Activated CD4-positive, alpha-beta T cell treated with anti-CD3 and anti-CD28 coated beads for 24 hours (primary cell): ENCODE data around the gene RENBP.
"Not testable (repeated sequence)": the region's sequence is repeated elsewhere in the genome, so short reads cannot be mapped to it uniquely, and the experiment has no call there.

Source experiments
- DNase-seq, 2 donors: peaks; one replicate each; pipeline ENCODE4 v3.0.0-alpha.2; 2020; ENCODE audit warnings: low read depth in 2 of 2

The RENBP gene

DNA sequence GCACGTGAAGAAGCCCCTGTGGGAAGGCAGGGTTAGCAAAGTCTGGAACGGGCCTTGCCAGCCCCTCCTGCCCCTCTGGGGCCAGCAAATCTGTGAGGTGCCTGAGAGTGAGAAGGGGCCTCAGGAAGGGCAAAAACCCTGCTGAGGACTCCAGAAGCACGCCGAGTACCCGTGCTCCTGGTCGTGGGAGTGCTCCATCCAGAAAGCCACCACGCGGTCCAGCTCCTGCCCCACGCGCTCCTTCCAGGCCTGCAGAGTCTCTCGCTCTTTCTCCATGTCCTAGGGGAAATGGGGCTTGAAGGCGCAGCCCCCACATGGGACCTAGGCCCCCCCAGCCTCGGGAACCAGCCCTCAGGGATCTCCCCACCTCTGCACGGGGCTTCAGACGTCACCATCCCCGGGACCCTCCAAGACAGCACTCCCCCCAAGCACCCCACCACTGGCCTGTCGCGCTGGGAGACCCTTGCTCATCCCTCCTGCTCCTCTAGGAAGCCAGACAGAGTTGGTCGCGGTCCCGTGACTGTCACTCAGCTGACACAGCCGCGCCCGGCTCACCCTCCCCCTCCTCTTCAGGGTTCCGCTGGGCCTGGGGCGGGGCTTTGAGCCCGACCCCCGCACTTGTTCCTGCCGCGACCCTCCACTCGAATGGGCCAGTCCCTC lies at the start of gene RENBP:
Gene RENBP, minus strand, starts transcription at position 504 of the 660 bp plus-strand sequence. Its CDS starts 33 bp downstream, at position 471.
- DNase-seq = no peak

DNA sequence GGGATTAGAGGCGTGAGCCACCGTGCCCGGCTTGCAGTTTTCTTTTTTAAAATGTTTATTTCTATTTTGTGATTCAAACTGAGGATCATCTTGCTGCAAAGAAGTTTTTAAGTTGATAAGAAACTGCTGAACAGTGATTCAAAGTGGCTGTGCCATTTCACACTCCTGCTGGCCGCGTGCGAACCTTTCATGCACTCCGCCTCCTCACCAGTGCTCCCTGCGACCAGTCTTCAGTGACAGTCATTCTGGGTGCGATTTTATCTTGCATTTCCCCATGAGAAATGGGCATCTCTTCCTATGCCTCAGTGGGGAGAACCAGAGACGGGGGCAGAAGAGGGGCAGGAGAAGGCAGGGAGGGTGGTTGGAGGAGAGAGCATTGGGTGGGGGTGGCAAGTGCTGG lies 49.5 kb upstream of the RENBP start:
- no peak for DNase-seq

- no peak for DNase-seq
Observed at GRCh38 chrX:153993079-153993478, 48.6 kb upstream of the RENBP start.

- no peak for DNase-seq
Observed at GRCh38 chrX:153992180-153992579, 47.7 kb upstream of the RENBP start.

- DNase-seq = no peak
Observed at GRCh38 chrX:153991013-153991580, 46.7 kb upstream of the RENBP start.

GRCh38 chrX:153989973-153990655 lies 45.7 kb upstream of the RENBP start:
- DNase-seq = no peak

DNA sequence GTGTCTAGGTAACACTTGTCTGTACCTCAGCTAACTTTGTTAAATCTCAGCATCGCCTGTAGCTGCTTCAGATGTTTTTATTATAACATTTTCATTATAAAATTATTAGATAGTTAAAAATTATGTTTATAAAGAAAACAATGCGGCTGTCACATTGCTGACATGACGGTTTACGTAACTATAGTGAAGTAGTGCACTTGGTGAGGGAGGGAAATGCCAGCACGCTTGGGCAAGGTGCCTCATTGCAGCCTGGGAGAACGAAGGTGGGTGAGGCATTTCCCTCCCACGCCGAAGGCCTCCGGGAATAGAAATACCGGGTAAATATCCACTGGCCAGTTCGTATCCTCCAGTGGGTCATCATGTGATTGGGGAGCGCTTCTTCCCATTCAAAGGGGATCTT lies 44.0 kb upstream of the RENBP start:
- no peak for DNase-seq

GRCh38 chrX:153984351-153985178 lies 40.1 kb upstream of the RENBP start:
- DNase-seq = peak in 1 of 2 donors; percentile 30

DNA sequence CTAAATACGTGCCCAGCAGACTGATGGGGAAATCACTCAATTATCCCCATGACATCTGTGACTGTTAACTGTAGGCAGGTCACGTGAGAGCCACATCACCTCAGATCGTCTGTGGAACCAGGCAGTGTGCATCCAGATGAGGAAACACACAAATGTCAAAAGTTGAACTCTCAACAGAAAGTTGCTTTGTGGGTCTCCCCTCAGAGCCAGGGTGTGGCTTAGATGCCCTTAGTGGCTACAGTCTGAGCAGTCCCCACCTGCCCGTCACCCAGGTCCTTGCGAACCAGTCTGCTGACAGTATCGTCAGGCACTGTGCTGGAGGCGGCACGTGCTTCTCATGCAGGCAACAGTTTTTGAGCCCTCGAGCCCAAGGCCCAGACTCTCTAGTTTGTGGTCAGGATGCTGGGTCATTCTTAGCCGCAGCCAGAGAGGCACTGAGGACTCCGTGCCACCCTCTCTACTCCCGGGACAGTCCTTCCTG lies 38.9 kb upstream of the RENBP start:
- DNase-seq = no peak

DNA sequence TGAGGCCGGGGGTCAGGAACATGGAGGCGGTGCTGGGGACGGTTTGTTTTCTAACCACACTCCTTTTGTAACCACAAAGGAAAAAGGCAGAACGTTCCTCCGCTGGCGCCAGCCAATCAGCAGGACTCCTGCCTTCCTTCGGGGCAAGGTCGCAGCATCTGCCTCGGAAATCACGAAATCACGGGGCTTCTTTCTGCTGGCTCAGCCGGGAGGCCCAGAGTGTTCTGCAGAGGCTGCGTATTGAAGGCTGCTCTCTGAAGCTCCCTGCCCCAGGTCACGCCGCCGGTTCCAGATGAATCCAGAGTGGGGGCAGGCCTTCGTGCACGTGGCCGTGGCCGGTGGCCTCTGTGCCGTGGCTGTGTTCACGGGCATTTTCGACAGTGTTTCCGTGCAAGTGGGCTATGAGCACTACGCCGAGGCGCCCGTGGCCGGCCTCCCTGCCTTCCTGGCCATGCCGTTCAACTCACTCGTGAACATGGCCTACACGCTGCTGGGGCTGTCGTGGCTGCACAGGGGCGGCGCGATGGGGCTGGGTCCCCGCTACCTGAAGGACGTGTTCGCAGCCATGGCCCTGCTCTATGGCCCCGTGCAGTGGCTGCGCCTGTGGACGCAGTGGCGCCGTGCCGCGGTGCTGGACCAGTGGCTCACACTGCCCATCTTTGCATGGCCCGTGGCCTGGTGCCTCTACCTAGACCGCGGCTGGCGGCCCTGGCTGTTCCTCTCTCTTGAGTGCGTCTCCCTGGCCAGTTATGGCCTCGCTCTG lies 37.5 kb upstream of the RENBP start:
- DNase-seq = peak in 1 of 2 donors; percentile 53

DNA sequence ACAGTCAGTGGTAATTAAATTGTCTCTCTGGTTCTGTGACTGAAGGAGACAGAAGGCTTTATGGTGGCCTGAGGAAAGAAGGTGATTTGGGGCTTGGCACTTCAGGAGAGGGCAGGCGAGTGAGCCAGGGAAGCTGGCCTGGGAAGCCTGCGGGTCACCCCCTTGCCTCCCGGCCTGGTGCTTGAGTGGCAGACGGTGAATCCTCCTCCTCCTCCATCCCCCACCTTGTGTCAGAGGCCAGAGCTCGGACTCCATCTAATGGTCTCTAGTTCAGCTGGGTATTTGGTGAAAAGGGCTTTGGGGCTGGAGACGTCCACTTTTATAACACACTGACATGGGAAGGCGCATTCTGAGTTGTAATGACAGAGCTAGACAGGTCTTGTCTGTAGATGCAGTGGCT lies 36.8 kb upstream of the RENBP start:
- DNase-seq = no peak

- not testable (repeated sequence) for DNase-seq
Observed at GRCh38 chrX:153980394-153980793, 36.0 kb upstream of the RENBP start.

- no peak for DNase-seq
Observed at GRCh38 chrX:153974726-153975286, 30.4 kb upstream of the RENBP start.

DNA sequence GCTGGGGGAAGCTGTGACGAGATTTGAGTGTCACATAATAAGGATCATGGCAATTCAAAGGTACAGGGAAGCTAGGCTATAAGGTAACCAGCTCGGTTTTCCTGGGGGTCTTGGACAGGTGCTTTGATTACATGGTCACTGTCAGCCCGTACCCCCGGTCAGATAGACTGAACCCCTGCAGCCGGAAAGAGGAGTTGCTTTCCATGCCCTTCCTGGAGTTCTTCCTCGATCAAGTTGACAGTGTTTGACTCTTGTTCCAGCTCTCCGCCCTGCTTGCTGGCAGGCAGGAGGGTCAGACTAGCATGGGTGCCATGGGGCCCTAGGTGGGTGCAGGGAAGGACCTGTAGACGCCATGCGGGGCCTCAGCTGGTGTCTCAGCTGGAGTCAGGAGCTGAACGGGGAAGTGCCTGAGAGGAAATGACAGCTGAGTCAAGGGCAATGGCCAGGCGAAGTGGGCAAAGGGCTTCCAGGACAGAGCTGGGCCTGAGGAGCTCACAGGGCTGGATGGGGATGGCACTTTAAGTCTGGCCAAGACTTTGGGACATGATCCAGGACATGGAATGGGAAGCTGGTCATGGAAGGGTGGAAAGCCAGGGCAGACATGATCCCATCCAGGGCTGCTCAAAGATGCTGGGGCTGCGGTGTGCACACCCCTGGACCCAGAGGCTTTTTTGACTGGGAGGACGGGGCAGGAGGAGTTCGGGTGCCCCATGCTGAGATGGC lies 29.7 kb upstream of the RENBP start:
- DNase-seq = no peak

DNA sequence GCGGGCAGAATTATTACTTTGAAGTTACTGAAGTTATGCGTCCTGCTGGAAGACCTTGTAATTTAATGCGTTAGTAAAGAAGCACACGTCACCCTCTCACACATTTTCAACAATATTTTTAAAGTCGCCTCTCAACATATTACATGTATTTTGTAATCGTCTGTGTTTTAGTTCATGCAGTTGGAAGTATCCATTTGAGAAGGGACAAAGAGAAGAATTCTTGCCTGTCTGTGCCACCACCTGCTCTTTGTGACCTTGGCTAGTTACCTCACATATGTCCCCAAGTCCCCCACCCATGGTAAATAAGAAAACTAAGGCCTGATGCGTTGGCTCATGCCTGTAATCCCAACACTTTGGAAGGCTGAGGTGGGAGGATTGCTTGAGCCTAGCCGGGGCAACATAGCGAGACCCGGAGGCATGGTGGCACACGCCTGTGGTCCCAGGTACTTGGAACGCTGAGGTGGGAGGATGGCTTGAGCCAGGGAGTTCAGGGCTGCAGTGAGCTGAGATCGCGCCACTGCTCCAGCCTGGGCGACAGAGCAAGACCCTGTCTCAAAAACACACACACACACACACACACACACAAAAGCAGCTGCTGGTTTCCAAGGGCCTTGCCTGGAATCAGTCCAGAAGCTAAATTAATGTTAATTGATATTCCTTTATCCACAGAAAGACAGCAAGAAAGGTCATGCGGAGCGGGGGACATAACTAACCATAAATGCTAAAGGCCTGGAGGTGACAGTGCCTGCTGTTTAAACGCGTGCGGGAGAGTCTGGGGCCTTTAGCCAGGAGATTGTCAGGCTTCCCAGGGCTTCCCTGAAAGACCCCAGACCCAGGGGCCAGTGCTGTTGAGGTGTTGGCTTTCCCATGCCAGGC lies 28.9 kb upstream of the RENBP start:
- no peak for DNase-seq

DNA sequence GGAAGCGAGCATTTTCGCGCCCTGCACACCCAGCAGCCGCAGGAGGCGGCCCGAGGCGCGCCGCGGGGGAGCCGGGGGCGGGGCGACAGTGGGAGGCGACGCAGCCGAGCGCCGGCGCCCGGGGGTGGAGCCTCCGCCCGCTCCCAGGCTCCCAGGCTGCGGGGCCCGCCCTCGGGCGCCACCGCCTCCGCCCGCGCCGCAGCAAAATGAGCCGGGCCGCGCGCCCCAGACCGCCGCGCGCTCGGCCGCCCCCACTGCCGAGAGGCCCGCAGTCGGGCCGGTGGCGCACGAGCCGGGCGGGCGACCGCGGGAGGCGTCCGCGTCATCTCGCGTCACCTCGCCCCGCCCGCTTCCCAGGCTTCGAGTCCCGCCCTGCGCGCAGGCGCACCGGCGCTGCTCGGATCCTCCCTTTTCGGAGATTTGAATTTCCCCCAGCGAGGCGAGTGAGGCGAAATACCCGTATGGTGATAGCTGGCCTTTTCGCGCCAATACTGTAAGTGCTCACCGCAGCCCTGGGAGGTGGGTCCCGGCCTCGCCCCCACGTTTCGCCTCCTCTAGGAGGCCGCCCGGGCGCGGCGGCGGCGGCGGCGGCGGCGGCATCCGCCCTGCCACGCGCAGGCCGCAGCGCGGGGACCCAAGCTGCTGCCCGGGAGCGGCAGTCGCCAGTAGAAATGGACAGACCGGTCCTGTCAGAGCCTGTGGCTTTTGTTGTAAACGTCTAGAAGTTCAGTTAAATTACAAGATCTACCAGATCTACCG lies 28.1 kb upstream of the RENBP start, which contains the start of gene TMEM187:
Gene TMEM187, plus strand, starts transcription at position 387 of the 759 bp plus-strand sequence. CDS start 9,309 bp downstream, outside the sequence.
- peak; percentile 77 to 83 for DNase-seq

- peak; percentile 77 to 89 for DNase-seq
Observed at GRCh38 chrX:153971450-153972367, 27.3 kb upstream of the RENBP start, which contains the start of gene HCFC1. HCFC1 (minus strand) TSS chrX:153971818; CDS start chrX:153970840, 978 bp downstream.
